Neural crest cell (in vitro differentiated cells): Measurements from ENCODE around the gene LEMD1. TPM values are rescaled to one million over a fixed set of nuclear protein-coding genes. Genes with fewer than 3 reads are reported as not detected.

Experiments used
- DNase-seq: peaks from one replicate; pipeline ENCODE4 v3.0.0; 2021; ENCODE audit warnings: low read depth, mixed read lengths, low spot score
- H3K27ac Mint-ChIP-seq: one replicate; pipeline ENCODE4 v1.8.0; 2021; ENCODE audit warnings: mild to moderate bottlenecking, mixed read lengths; ENCODE audit not compliant: unreplicated experiment
- H3K27me3 Mint-ChIP-seq: 2 replicates; pipeline ENCODE4 v1.8.0; 2021; ENCODE audit warnings: low read depth, mild to moderate bottlenecking, mixed read lengths
- H3K36me3 Mint-ChIP-seq: 2 replicates; pipeline ENCODE4 v1.8.0; 2021; ENCODE audit warnings: low read depth, mild to moderate bottlenecking, mixed read lengths
- H3K4me1 Mint-ChIP-seq: 2 replicates; pipeline ENCODE4 v1.8.0; 2021; ENCODE audit warnings: mixed read lengths
- H3K4me3 Mint-ChIP-seq: one replicate; pipeline ENCODE4 v1.8.0; 2021; ENCODE audit warnings: mild to moderate bottlenecking, mixed read lengths
- H3K9me3 Mint-ChIP-seq: 2 replicates; pipeline ENCODE4 v1.8.0; 2021; ENCODE audit warnings: mixed read lengths
- total RNA-seq: library from RNA; stranded (reverse); gene quantifications from 2 replicates; pipeline ENCODE4 v1.2.1, GENCODE V29; 2021
- TF ChIP-seq, protein P1 (sequence below): fragments of 200-600 bp; sonication (generic); conservative IDR thresholded peaks from 2 replicates; pipeline ENCODE4 v1.5.0; 2021; ENCODE audit warnings: antibody characterized with exemption, mild to moderate bottlenecking

Gene LEMD1
- total RNA-seq, 1 donor from 2014 or later = 10.7 TPM

DNA sequence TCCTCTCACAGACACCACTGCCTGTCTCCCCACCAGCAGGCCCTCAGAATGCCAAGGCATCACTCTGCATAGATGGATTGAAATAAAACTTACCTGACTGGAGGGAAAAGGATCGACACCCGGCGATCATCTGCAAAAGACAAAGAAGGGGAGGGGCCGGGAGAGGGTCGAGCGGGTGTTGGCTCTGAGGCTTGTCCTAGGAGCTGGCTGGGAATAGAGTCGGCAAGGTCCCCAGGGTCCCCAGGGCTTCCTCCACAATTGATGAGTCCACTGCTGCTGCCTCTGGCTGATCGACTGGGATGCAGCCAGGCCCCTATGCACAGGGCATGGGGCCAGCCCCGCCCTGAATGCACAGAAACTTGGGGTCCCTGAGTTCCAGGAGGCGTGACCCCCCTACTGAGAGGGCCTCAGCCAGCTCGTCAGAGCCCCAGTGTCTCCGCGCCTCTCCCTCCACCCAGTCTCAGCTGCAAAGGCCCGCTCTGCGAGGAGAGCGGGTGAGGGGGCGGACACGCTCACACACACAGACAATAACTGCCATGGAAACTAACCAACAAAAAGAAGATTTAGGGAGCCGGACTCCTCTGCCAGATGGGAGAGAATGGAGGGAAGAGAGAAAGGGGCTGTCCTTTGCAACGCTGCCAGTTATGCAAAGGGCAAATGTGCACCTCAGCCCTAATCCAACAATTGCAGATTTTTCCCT is 65.3 kb downstream of the LEMD1 start, which contains the start of gene KLHDC8A:
Gene KLHDC8A (minus strand): TSS at position 483 of the 700 bp plus-strand sequence. CDS start 13,318 bp downstream, outside the sequence.
- H3K4me1 Mint-ChIP-seq = peaks cover 73% of the 10 kb centered on the region
- peak within 1 kb of the TSS; percentile 72 for H3K4me3 Mint-ChIP-seq
- no peaks in the 10 kb centered on the region for H3K36me3 Mint-ChIP-seq
- no peaks in the 10 kb centered on the region for H3K9me3 Mint-ChIP-seq
- TF ChIP-seq, protein P1, sequence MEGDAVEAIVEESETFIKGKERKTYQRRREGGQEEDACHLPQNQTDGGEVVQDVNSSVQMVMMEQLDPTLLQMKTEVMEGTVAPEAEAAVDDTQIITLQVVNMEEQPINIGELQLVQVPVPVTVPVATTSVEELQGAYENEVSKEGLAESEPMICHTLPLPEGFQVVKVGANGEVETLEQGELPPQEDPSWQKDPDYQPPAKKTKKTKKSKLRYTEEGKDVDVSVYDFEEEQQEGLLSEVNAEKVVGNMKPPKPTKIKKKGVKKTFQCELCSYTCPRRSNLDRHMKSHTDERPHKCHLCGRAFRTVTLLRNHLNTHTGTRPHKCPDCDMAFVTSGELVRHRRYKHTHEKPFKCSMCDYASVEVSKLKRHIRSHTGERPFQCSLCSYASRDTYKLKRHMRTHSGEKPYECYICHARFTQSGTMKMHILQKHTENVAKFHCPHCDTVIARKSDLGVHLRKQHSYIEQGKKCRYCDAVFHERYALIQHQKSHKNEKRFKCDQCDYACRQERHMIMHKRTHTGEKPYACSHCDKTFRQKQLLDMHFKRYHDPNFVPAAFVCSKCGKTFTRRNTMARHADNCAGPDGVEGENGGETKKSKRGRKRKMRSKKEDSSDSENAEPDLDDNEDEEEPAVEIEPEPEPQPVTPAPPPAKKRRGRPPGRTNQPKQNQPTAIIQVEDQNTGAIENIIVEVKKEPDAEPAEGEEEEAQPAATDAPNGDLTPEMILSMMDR = no peak
- peak within 1 kb of the TSS; percentile 96 for H3K27ac Mint-ChIP-seq
- H3K27me3 Mint-ChIP-seq = no peaks in the 10 kb centered on the region
- DNase-seq = peak; percentile 23

DNA sequence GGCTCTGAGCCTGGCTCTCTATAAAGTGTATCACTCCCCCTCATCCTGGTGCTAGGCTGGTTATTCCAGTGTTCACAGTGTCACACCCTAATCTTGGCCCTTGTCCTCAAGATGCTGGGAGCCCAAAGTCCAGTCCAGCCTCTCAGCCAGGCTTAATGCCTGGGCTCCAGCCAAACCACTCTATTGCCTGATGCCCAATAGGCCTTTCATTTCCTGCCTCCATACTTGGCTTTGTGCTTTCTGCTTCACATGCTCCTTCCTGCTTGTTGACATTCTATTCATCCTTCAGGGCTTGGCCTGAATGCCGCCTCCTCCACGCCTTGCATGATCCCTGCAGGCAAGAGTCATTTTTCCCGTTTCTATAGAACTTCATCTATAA is 66.8 kb downstream of the LEMD1 start:
- H3K27me3 Mint-ChIP-seq = no peaks in the 10 kb centered on the region
- TF ChIP-seq, protein P1 = no peak
- DNase-seq = no peak
- H3K4me1 Mint-ChIP-seq = peaks cover 75% of the 10 kb centered on the region
- no peaks in the 10 kb centered on the region for H3K36me3 Mint-ChIP-seq
- no peak overlapping the region for H3K27ac Mint-ChIP-seq
- no peaks in the 10 kb centered on the region for H3K9me3 Mint-ChIP-seq
- peak overlapping the region; percentile 23 for H3K4me3 Mint-ChIP-seq

DNA sequence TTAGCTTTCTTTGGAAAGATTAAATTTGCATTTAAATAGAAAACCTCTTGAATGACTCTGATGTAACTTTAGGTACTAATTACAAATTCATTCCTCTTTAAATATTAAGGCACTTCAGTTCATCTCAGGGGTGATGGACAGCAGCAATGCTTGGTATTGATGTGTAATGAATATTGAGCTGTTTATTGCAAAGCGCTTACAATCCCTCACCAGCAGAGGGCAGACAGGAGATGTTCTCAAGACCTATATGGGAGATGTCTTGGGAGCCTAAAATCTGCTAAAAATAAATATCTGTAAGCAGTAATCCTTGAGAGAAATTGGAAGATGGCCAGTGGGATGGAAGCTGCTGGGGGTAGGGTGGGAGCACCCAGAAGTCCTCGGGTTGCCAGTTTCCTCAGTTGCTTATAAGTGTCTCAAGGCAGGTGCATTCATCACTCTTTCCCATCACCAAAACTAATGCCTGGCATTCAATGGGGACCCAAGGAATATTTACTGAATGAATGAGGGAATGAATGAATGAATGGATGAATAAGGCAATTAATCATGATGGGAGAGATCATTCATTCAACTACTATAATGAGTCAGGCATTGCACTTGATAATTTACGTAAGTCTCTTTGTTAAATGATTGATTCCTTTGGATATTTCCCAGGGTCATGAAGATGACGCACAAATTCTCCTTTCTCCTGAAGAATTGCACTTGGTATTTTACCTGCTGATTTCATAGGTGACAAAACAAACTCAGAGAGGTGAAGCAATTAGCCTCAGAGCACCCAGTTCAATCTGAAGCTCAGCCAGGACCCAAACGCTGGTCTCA is 67.4 kb downstream of the LEMD1 start:
- no peaks in the 10 kb centered on the region for H3K9me3 Mint-ChIP-seq
- H3K27ac Mint-ChIP-seq = no peak overlapping the region
- H3K4me3 Mint-ChIP-seq = peak overlapping the region; percentile 60
- DNase-seq = peak; percentile 75
- H3K27me3 Mint-ChIP-seq = no peaks in the 10 kb centered on the region
- no peaks in the 10 kb centered on the region for H3K36me3 Mint-ChIP-seq
- TF ChIP-seq, protein P1 = peak; percentile 90
- H3K4me1 Mint-ChIP-seq = peaks cover 75% of the 10 kb centered on the region

DNA sequence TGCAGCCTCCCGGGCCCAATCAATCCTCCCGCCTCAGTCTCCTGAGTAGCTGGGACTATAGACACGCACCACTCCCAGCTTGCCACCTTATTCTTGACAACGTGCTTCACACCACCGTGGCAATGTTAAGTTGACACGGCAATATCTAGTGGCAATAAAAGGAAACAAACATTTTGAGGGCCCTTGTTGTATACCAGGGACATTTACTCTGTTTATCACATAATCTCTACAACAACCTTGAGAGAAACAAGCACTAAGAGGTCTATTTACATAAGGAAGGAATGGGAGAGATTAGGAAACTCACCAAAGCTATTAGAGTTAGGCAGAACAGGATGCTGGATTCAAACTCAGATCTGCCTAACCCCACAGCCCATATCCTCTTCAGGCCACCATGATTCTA is 68.2 kb downstream of the LEMD1 start:
- peaks cover 77% of the 10 kb centered on the region for H3K4me1 Mint-ChIP-seq
- TF ChIP-seq, protein P1 = no peak
- H3K27me3 Mint-ChIP-seq = no peaks in the 10 kb centered on the region
- no peak for DNase-seq
- H3K4me3 Mint-ChIP-seq = no peak overlapping the region
- H3K27ac Mint-ChIP-seq = no peak overlapping the region
- H3K9me3 Mint-ChIP-seq = no peaks in the 10 kb centered on the region
- no peaks in the 10 kb centered on the region for H3K36me3 Mint-ChIP-seq

DNA sequence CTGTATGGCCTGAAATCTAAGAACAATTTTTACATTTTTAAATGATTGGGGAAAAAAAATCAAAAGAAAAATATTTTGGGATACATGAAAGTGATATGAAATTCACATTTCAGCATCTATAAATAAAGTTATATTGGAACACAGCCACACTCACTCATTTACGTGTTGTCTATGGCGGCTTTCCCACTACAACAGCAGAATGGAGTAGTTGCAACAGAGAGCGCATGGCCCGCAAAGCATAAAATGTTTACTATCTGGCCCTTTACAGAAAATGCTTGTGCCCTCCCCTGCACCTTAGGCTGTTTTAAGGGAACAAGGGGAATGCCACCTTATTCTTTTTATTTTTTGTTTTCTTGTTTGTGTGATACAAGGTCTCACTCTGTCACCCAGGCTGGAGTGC is 68.7 kb downstream of the LEMD1 start:
- no peaks in the 10 kb centered on the region for H3K36me3 Mint-ChIP-seq
- DNase-seq = no peak
- H3K9me3 Mint-ChIP-seq = no peaks in the 10 kb centered on the region
- no peak overlapping the region for H3K4me3 Mint-ChIP-seq
- H3K4me1 Mint-ChIP-seq = peaks cover 75% of the 10 kb centered on the region
- TF ChIP-seq, protein P1 = no peak
- H3K27ac Mint-ChIP-seq = no peak overlapping the region
- no peaks in the 10 kb centered on the region for H3K27me3 Mint-ChIP-seq
